ENCODE data around the gene UGT1A6.

DNA sequence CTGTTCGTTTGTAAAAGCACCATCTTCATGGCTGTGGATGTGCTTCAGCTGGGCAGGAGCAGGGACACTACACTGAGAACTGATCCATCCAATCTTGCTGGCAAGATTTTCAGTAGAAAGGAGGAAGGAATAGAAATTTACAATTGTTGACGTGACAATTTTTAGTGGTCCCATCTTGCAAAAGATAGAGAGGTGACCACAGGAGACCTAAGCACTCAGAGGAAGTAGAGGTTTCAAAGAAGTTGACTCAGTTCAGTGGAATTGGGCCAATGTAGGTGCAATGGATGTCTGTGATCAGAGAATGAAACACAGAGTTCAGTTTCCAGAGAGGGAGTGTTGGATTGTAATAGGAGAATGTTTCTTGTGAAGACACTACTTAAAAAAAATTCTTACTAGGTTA lies 21.4 kb downstream of the UGT1A6 start:
- no peak for TF ChIP-seq CTCF (IDR thresholded peaks at IDR 0.05 in 4 of 5, conservative IDR thresholded peaks at IDR 0.05 in 1 of 5)
- no peak for TF ChIP-seq POLR2A (IDR thresholded peaks at IDR 0.05)
